ENCODE measurements around the gene BCL11B. TPM values are rescaled to one million over a fixed set of nuclear protein-coding genes. Genes with fewer than 3 reads are reported as not detected.

The BCL11B gene
- total and polyA plus RNA-seq, 2 donors from 2014 or later, result 0.13 to 3.3 TPM

- no peaks in the 10 kb centered on the region for H3K4me1 ChIP-seq (ENCODE audit: control insufficient read depth in 2 of 3, insufficient read depth in 2 of 3, low read depth in 1 of 3, low read length in 3 of 3)
- H3K27me3 ChIP-seq (ENCODE audit: control insufficient read depth, insufficient read depth, low read length), result no peaks in the 10 kb centered on the region
- no peak for TF ChIP-seq CTCF (IDR thresholded peaks at IDR 0.05; ENCODE audit: borderline replicate concordance, extremely low read depth, insufficient read depth)
- no peak overlapping the region for H3K4me3 ChIP-seq (ENCODE audit: low read length in 3 of 3)
- intact Hi-C loops (cut with DNase I), result no loop called here
- H3K9ac ChIP-seq (ENCODE audit: low read length in 3 of 3), result no peak overlapping the region
- no peak overlapping the region for H3K27ac ChIP-seq (ENCODE audit: low read depth in 2 of 2, low read length in 2 of 2)
- no peaks in the 10 kb centered on the region for H3K36me3 ChIP-seq (ENCODE audit: control insufficient read depth in 2 of 3, insufficient read depth in 3 of 3, low read length in 3 of 3)
- no peaks in the 10 kb centered on the region for H3K9me3 ChIP-seq (ENCODE audit: control insufficient read depth in 2 of 3, insufficient read depth in 1 of 3, low read length in 3 of 3)
- peak in 1 of 5 donors; percentile 41 for DNase-seq
- no peak for FAIRE-seq
Measured at GRCh38 chr14:99281396-99281795, 9.4 kb upstream of the BCL11B start.

- intact Hi-C loops (cut with DNase I), result no loop called here
- FAIRE-seq, result no peak
- no peaks in the 10 kb centered on the region for H3K27me3 ChIP-seq (ENCODE audit: control insufficient read depth, insufficient read depth, low read length)
Measured at GRCh38 chr14:99280852-99281251, 8.9 kb upstream of the BCL11B start.

GRCh38 chr14:99280066-99280731, 8.2 kb upstream of the BCL11B start:
- DNase-seq, result no peak
- FAIRE-seq, result no peak
- Histone ChIP-seq H3K4me1 (ENCODE audit: control insufficient read depth in 2 of 3, insufficient read depth in 2 of 3, low read depth in 1 of 3, low read length in 3 of 3) (no peaks in the 10 kb centered on the region), H3K9me3 (ENCODE audit: control insufficient read depth in 2 of 3, insufficient read depth in 1 of 3, low read length in 3 of 3) (no peaks in the 10 kb centered on the region), H3K27me3 (ENCODE audit: control insufficient read depth, insufficient read depth, low read length) (no peaks in the 10 kb centered on the region), H3K9ac (ENCODE audit: low read length in 3 of 3) (no peak overlapping the region), H3K36me3 (ENCODE audit: control insufficient read depth in 2 of 3, insufficient read depth in 3 of 3, low read length in 3 of 3) (no peaks in the 10 kb centered on the region), H3K4me3 (ENCODE audit: low read length in 3 of 3) (no peak overlapping the region), H3K27ac (ENCODE audit: low read depth in 2 of 2, low read length in 2 of 2) (no peak overlapping the region)
- no peak for TF ChIP-seq CTCF (IDR thresholded peaks at IDR 0.05; ENCODE audit: borderline replicate concordance, extremely low read depth, insufficient read depth)
- intact Hi-C loops (cut with DNase I), result no loop called here

More at GRCh38 chr14:99280852-99281251, 8.9 kb upstream of the BCL11B start:
- no peak for DNase-seq
- no peak overlapping the region for H3K27ac ChIP-seq (ENCODE audit: low read depth in 2 of 2, low read length in 2 of 2)
- H3K36me3 ChIP-seq (ENCODE audit: control insufficient read depth in 2 of 3, insufficient read depth in 3 of 3, low read length in 3 of 3), result no peaks in the 10 kb centered on the region
- TF ChIP-seq CTCF (IDR thresholded peaks at IDR 0.05; ENCODE audit: borderline replicate concordance, extremely low read depth, insufficient read depth), result no peak
- H3K4me1 ChIP-seq (ENCODE audit: control insufficient read depth in 2 of 3, insufficient read depth in 2 of 3, low read depth in 1 of 3, low read length in 3 of 3), result no peaks in the 10 kb centered on the region
- H3K9ac ChIP-seq (ENCODE audit: low read length in 3 of 3), result no peak overlapping the region
- no peak overlapping the region for H3K4me3 ChIP-seq (ENCODE audit: low read length in 3 of 3)
- H3K9me3 ChIP-seq (ENCODE audit: control insufficient read depth in 2 of 3, insufficient read depth in 1 of 3, low read length in 3 of 3), result no peaks in the 10 kb centered on the region

GRCh38 chr14:99278836-99279235, 6.8 kb upstream of the BCL11B start:
- Histone ChIP-seq H3K36me3 (ENCODE audit: control insufficient read depth in 2 of 3, insufficient read depth in 3 of 3, low read length in 3 of 3) (no peaks in the 10 kb centered on the region), H3K27ac (ENCODE audit: low read depth in 2 of 2, low read length in 2 of 2) (no peak overlapping the region), H3K9me3 (ENCODE audit: control insufficient read depth in 2 of 3, insufficient read depth in 1 of 3, low read length in 3 of 3) (no peaks in the 10 kb centered on the region), H3K9ac (ENCODE audit: low read length in 3 of 3) (no peak overlapping the region), H3K27me3 (ENCODE audit: control insufficient read depth, insufficient read depth, low read length) (no peaks in the 10 kb centered on the region), H3K4me1 (ENCODE audit: control insufficient read depth in 2 of 3, insufficient read depth in 2 of 3, low read depth in 1 of 3, low read length in 3 of 3) (peaks cover 0 to 2% (median 0%) of the 10 kb centered on the region in 3 donors), H3K4me3 (ENCODE audit: low read length in 3 of 3) (no peak overlapping the region)
- intact Hi-C loops (cut with DNase I), result no loop called here
- no peak for TF ChIP-seq CTCF (IDR thresholded peaks at IDR 0.05; ENCODE audit: borderline replicate concordance, extremely low read depth, insufficient read depth)
- no peak for DNase-seq
- FAIRE-seq, result no peak
